IMR-90 (cell line): ENCODE data around the gene MBOAT2. TPM values are rescaled to one million over a fixed set of nuclear protein-coding genes. Genes with fewer than 3 reads are reported as not detected.

Source experiments
- ATAC-seq: fragments of 200-7000 bp; cut with Tn5 transposase; 2 replicates; pipeline ENCODE4 v1.9.1; 2020; ENCODE audit warnings: low read depth, mild to moderate bottlenecking, moderate library complexity
- BruUV-seq: library from RNA; stranded (reverse); fragments of 400-500 nt; replicated peaks from 2 replicates; lab custom pipeline; 2021; lab: Mats Ljungman, UMichigan
- CTCF ChIA-PET: fragments of 300-600 bp; formaldehyde crosslinking; extraction: SDS; loops from one replicate; lab custom pipeline; 2021; ENCODE audit warnings: antibody characterized with exemption; lab: Yijun Ruan, JAX
- POLR2A ChIA-PET: fragments of 300-600 bp; sonication (Branson Sonifier 250); formaldehyde crosslinking; loops from one replicate; lab custom pipeline; 2022; ENCODE audit warnings: antibody characterized with exemption; ENCODE audit not compliant: unreplicated experiment; lab: Charles Lee
- DNase-seq: peaks from one replicate; pipeline ENCODE4 v3.0.0; 2013
- H2AFZ ChIP-seq: replicated peaks from 2 replicates; pipeline ENCODE3; 2013; ENCODE audit warnings: low read length, mild to moderate bottlenecking; ENCODE audit not compliant: poor library complexity
- H2AK5ac ChIP-seq: 2 replicates; pipeline ENCODE4 v1.6.1; 2013; ENCODE audit warnings: low read depth, low read length, inconsistent platforms
- H2AK9ac ChIP-seq: replicated peaks from 2 replicates; pipeline ENCODE3; 2013; ENCODE audit warnings: mild to moderate bottlenecking, low read depth, low read length, moderate library complexity; ENCODE audit not compliant: poor library complexity
- H2BK120ac ChIP-seq: 2 replicates; pipeline ENCODE4 v1.6.1; 2013; ENCODE audit warnings: low read depth, low read length, inconsistent platforms
- H2BK15ac ChIP-seq: 3 replicates; pipeline ENCODE4 v1.6.1; 2013; ENCODE audit warnings: low read depth, low read length, inconsistent platforms
- H2BK20ac ChIP-seq: 2 replicates; pipeline ENCODE4 v1.6.1; 2013; ENCODE audit warnings: low read depth, mild to moderate bottlenecking, inconsistent platforms, low read length, moderate library complexity
- H2BK5ac ChIP-seq: 2 replicates; pipeline ENCODE4 v1.6.1; 2013; ENCODE audit warnings: mild to moderate bottlenecking, low read depth, low read length, inconsistent platforms; ENCODE audit not compliant: poor library complexity, severe bottlenecking
- H3K14ac ChIP-seq: replicated peaks from 2 replicates; pipeline ENCODE4 v1.6.1; 2013; ENCODE audit warnings: low read depth, low read length, inconsistent platforms
- H3K18ac ChIP-seq: 2 replicates; pipeline ENCODE4 v1.6.1; 2013; ENCODE audit warnings: low read depth, low read length, control low read depth
- H3K23ac ChIP-seq: 2 replicates; pipeline ENCODE4 v1.6.1; 2013; ENCODE audit warnings: low read depth, low read length, inconsistent platforms
- H3K27ac ChIP-seq: 2 replicates; pipeline ENCODE4 v1.5.1; 2013; ENCODE audit warnings: mild to moderate bottlenecking, control low read depth, low read length; ENCODE audit not compliant: insufficient read depth
- H3K27me3 ChIP-seq: 2 replicates; pipeline ENCODE4 v1.6.1; 2013; ENCODE audit warnings: low read length; ENCODE audit not compliant: control insufficient read depth, insufficient read depth
- H3K36me3 ChIP-seq: 2 replicates; pipeline ENCODE4 v1.6.1; 2013; ENCODE audit warnings: low read length, mixed read lengths; ENCODE audit not compliant: control insufficient read depth, insufficient read depth
- H3K4ac ChIP-seq: 2 replicates; pipeline ENCODE4 v1.6.1; 2013; ENCODE audit warnings: low read depth, low read length, inconsistent platforms
- H3K4me1 ChIP-seq: 2 replicates; pipeline ENCODE4 v1.6.1; 2013; ENCODE audit warnings: low read length, mixed read lengths; ENCODE audit not compliant: control insufficient read depth, insufficient read depth
- H3K4me2 ChIP-seq: 2 replicates; pipeline ENCODE4 v1.6.1; 2013; ENCODE audit warnings: low read depth, mild to moderate bottlenecking, control low read depth, low read length, moderate library complexity
- H3K4me3 ChIP-seq: 2 replicates; pipeline ENCODE4 v1.5.1; 2013; ENCODE audit warnings: low read depth, mild to moderate bottlenecking, control low read depth, low read length, moderate library complexity; ENCODE audit not compliant: insufficient read depth
- H3K56ac ChIP-seq: 2 replicates; pipeline ENCODE4 v1.6.1; 2013; ENCODE audit warnings: low read length, inconsistent platforms; ENCODE audit not compliant: insufficient read depth; ENCODE audit errors: extremely low read depth
- H3K79me1 ChIP-seq, 2 experiments: 2 replicates each; pipeline ENCODE4 v1.6.1; 2013; ENCODE audit warnings: low read length in 2 of 2, inconsistent platforms in 1 of 2, low read depth in 1 of 2
- H3K9ac ChIP-seq: 2 replicates; pipeline ENCODE4 v1.6.1; 2013; ENCODE audit warnings: low read depth, low read length, control low read depth
- H3K9me1 ChIP-seq: 2 replicates; pipeline ENCODE4 v1.6.1; 2013; ENCODE audit warnings: low read length, inconsistent platforms; ENCODE audit not compliant: insufficient read depth
- H3K9me3 ChIP-seq: 2 replicates; pipeline ENCODE4 v1.6.1; 2013; ENCODE audit warnings: low read length; ENCODE audit not compliant: control insufficient read depth, insufficient read depth
- H4K20me1 ChIP-seq: 2 replicates; pipeline ENCODE4 v1.6.1; 2013; ENCODE audit warnings: low read length, inconsistent platforms; ENCODE audit not compliant: insufficient read depth
- H4K5ac ChIP-seq: 2 replicates; pipeline ENCODE4 v1.6.1; 2013; ENCODE audit warnings: mild to moderate bottlenecking, low read depth, low read length, control low read depth
- H4K8ac ChIP-seq, 2 experiments: 2 replicates each; pipeline ENCODE4 v1.6.1; 2013; ENCODE audit warnings: low read depth in 2 of 2, low read length in 2 of 2, control low read depth in 1 of 2, inconsistent platforms in 1 of 2
- H4K91ac ChIP-seq: 2 replicates; pipeline ENCODE4 v1.6.1; 2013; ENCODE audit warnings: low read depth, low read length, inconsistent platforms; ENCODE audit not compliant: insufficient read depth
- BHLHE40 ChIP-seq: fragments of 150-350 bp; IDR thresholded peaks from 2 replicates; pipeline ENCODE4 v1.6.1; 2016; ENCODE audit warnings: mild to moderate bottlenecking, low read depth, low read length
- CEBPB ChIP-seq: IDR thresholded peaks from 2 replicates; pipeline ENCODE4 v1.6.1; 2012; ENCODE audit warnings: low read depth, low read length, improper control_type of control experiment
- CHD1 ChIP-seq: IDR thresholded peaks from 2 replicates; pipeline ENCODE4 v1.6.1; 2012; ENCODE audit warnings: low read depth, low read length, improper control_type of control experiment
- CTCF ChIP-seq: conservative IDR thresholded peaks from 2 replicates; pipeline ENCODE4 v1.5.1; 2012; ENCODE audit warnings: mild to moderate bottlenecking, low read depth, low read length, improper control_type of control experiment
- ELK1 ChIP-seq: fragments of 150-350 bp; IDR thresholded peaks from 2 replicates; pipeline ENCODE4 v1.6.1; 2016; ENCODE audit warnings: low read depth, mild to moderate bottlenecking, low read length, moderate library complexity, borderline replicate concordance
- FOS ChIP-seq: fragments of 150-350 bp; IDR thresholded peaks from 2 replicates; pipeline ENCODE4 v1.6.1; 2016; ENCODE audit warnings: low read depth, low read length
- MAFK ChIP-seq: IDR thresholded peaks from 2 replicates; pipeline ENCODE4 v1.6.1; 2012; ENCODE audit warnings: low read depth, low read length, improper control_type of control experiment
- MAZ ChIP-seq: IDR thresholded peaks from 2 replicates; pipeline ENCODE4 v1.6.1; 2012; ENCODE audit warnings: low read depth, mild to moderate bottlenecking, low read length, improper control_type of control experiment, moderate library complexity, borderline replicate concordance
- MXI1 ChIP-seq: IDR thresholded peaks from 2 replicates; pipeline ENCODE4 v1.6.1; 2012; ENCODE audit warnings: low read depth, mild to moderate bottlenecking, low read length, moderate library complexity, borderline replicate concordance
- NFE2L2 ChIP-seq: fragments of 150-350 bp; IDR thresholded peaks from 2 replicates; pipeline ENCODE4 v1.6.1; 2016; ENCODE audit warnings: low read depth, mild to moderate bottlenecking, low read length
- POLR2A ChIP-seq: IDR thresholded peaks from 2 replicates; pipeline ENCODE4 v1.6.1; 2012; ENCODE audit warnings: mild to moderate bottlenecking, low read depth, low read length
- RAD21 ChIP-seq: IDR thresholded peaks from 2 replicates; pipeline ENCODE4 v1.6.1; 2012; ENCODE audit warnings: low read length, improper control_type of control experiment
- RCOR1 ChIP-seq: IDR thresholded peaks from 2 replicates; pipeline ENCODE4 v1.6.1; 2012; ENCODE audit warnings: mild to moderate bottlenecking, low read length, improper control_type of control experiment; ENCODE audit not compliant: insufficient replicate concordance
- RFX5 ChIP-seq: IDR thresholded peaks from 2 replicates; pipeline ENCODE4 v1.8.0; 2012; ENCODE audit warnings: low read depth, mild to moderate bottlenecking, low read length, moderate library complexity
- SMC3 ChIP-seq: fragments of 150-350 bp; IDR thresholded peaks from 2 replicates; pipeline ENCODE4 v1.6.1; 2016; ENCODE audit warnings: low read depth, mild to moderate bottlenecking, antibody characterized with exemption, low read length, moderate library complexity
- USF2 ChIP-seq: fragments of 150-350 bp; IDR thresholded peaks from 2 replicates; pipeline ENCODE4 v1.6.1; 2017; ENCODE audit warnings: mild to moderate bottlenecking, antibody characterized with exemption, low read length, low read depth
- WGBS, 2 experiments: methylation state at CpG; one replicate each; pipeline versions ENCODE4 v1.1.5 to v1.1.7; 2013; ENCODE audit warnings: missing lambda C conversion rate in 2 of 2; ENCODE audit not compliant: insufficient read length in 1 of 2; ENCODE audit errors: extremely low coverage in 2 of 2; 5-methylcytosine and 5-hydroxymethylcytosine counted together
- dilution Hi-C: fragments of 300-500 bp; cut with HindIII; formaldehyde crosslinking; loops from one replicate; pipeline ENCODE4 v1.14.3; 2018; ENCODE audit warnings: low sequenced_read_pairs; ENCODE audit not compliant: unreplicated experiment
- in situ Hi-C: fragments of 300-500 bp; cut with MboI; formaldehyde crosslinking; loops from 3 replicates; pipeline ENCODE4 v1.14.3; 2019; ENCODE audit warnings: low sequenced_read_pairs, inconsistent platforms, mixed read lengths
- intact Hi-C: fragments of 100-400 bp; cut with micrococcal nuclease; formaldehyde crosslinking; loops from 2 replicates; pipeline ENCODE4 v1.10.0; 2022
- polyA plus RNA-seq, 3 experiments: library from polyadenylated mRNA; depleted of rRNA; stranded (reverse); fragments of >200 nt; gene quantifications; 2 replicates each; pipeline ENCODE4 v1.2.3, GENCODE V29; 2012; ENCODE audit warnings: low replicate concordance in 1 of 3
- total RNA-seq: library from RNA; depleted of rRNA; stranded (reverse); fragments of >200 nt; gene quantifications from 2 replicates; pipeline ENCODE4 v1.2.3, GENCODE V29; 2012

The MBOAT2 gene
- total and polyA plus RNA-seq, 2 of the 4 experiments (the other 2 are of a cell fraction), result 33.9 to 102 TPM

GRCh38 chr2:8819194-8819593 is 184.3 kb downstream of the MBOAT2 start:
- H3K9me3 ChIP-seq, result no peaks in the 10 kb centered on the region
- POLR2A ChIA-PET, result interaction anchor here (0.6 kb wide), 1 partner anchor 14 kb away, joined by 6 read pairs; no protein-coding TSS in a partner anchor
- H4K20me1 ChIP-seq, result peaks cover 4% of the 10 kb centered on the region; the same call in 1 of the 2 replicates
- ATAC-seq, result peak; percentile 82
- 79 to 100% methylated on average over 1 to 4 of the region's 5 CpGs for WGBS, 2 experiments
- H2BK15ac ChIP-seq, result no peak overlapping the region
- no peak overlapping the region for H3K27ac ChIP-seq
- peaks cover 4% of the 10 kb centered on the region for H3K4me1 ChIP-seq
- no TSS peak for BruUV-seq
- H3K79me1 ChIP-seq, result peaks cover 3 to 21% of the 10 kb centered on the region in 2 experiments; a peak in 3 of 4 replicates
- H2AK9ac ChIP-seq, result no peak overlapping the region
- H3K9ac ChIP-seq, result no peak overlapping the region
- no peak overlapping the region; a peak in 1 of 4 replicates for H4K8ac ChIP-seq
- no peak overlapping the region for H3K4me3 ChIP-seq
- H4K5ac ChIP-seq, result no peak overlapping the region
- no peak overlapping the region for H2AK5ac ChIP-seq
- no peak overlapping the region for H2BK20ac ChIP-seq
- CTCF ChIA-PET, result no interaction called here
- 0 out of 2 replicates have a peak, but pooled peaks cover 3% of the 10 kb centered on the region for H3K9me1 ChIP-seq
- no peak overlapping the region for H2BK120ac ChIP-seq
- peaks cover 7% of the 10 kb centered on the region for H3K36me3 ChIP-seq
- no peak overlapping the region for H3K4me2 ChIP-seq
- H3K27me3 ChIP-seq, result no peaks in the 10 kb centered on the region
- H2AFZ ChIP-seq, result no peak overlapping the region
- intact Hi-C loops, result no loop called here
- peak; percentile 55 for DNase-seq
- H3K18ac ChIP-seq, result no peak overlapping the region
- H3K23ac ChIP-seq, result no peak overlapping the region
- no peak overlapping the region for H3K56ac ChIP-seq
- no peak overlapping the region for H4K91ac ChIP-seq
- in situ Hi-C loops, result no loop called here
- dilution Hi-C loops, result no loop called here
- H3K4ac ChIP-seq, result no peak overlapping the region
- no peak overlapping the region for H3K14ac ChIP-seq
- TF ChIP-seq RCOR1, result no peak
- no peak for TF ChIP-seq MAZ
- no peak for TF ChIP-seq ELK1
- TF ChIP-seq RAD21, result no peak
- TF ChIP-seq CEBPB, result no peak
- no peak for TF ChIP-seq MAFK
- TF ChIP-seq BHLHE40, result no peak
- no peak for TF ChIP-seq POLR2A
- no peak for TF ChIP-seq SMC3
- TF ChIP-seq MXI1, result no peak
- no peak for TF ChIP-seq CHD1
- no peak for TF ChIP-seq USF2
- no peak for TF ChIP-seq RFX5
- no peak for TF ChIP-seq NFE2L2
- TF ChIP-seq FOS, result no peak
- TF ChIP-seq CTCF, result no peak
- H2BK5ac ChIP-seq, result no peak overlapping the region
